Endothelial cell of umbilical vein (primary cell): ENCODE measurements around the gene PLAGL1.

Experiments used
- EZH2 ChIP-seq: IDR thresholded peaks from 2 replicates; pipeline ENCODE4 v1.6.1; 2012; ENCODE audit warnings: borderline replicate concordance, low read depth, mild to moderate bottlenecking, moderate library complexity, low read length, inconsistent platforms; ENCODE audit not compliant: severe bottlenecking
- FOS ChIP-seq: IDR thresholded peaks from 2 replicates; pipeline ENCODE4 v1.6.1; 2011; ENCODE audit warnings: mild to moderate bottlenecking, low read length, moderate library complexity, borderline replicate concordance; ENCODE audit not compliant: insufficient read depth
- GATA2 ChIP-seq: IDR thresholded peaks from 2 replicates; pipeline ENCODE4 v1.7.0; 2011; ENCODE audit warnings: low read depth, mild to moderate bottlenecking, moderate library complexity, mixed read lengths, low read length; ENCODE audit not compliant: insufficient read length, insufficient read depth
- JUN ChIP-seq: IDR thresholded peaks from 2 replicates; pipeline ENCODE4 v1.6.1; 2011; ENCODE audit warnings: borderline replicate concordance, low read depth; ENCODE audit not compliant: insufficient read length, insufficient read depth
- MAX ChIP-seq: IDR thresholded peaks from 2 replicates; pipeline ENCODE4 v1.6.1; 2011; ENCODE audit not compliant: insufficient read depth, insufficient read length
- MYC ChIP-seq: IDR thresholded peaks from one replicate; pipeline ENCODE4 v1.6.1; 2011; ENCODE audit warnings: mild to moderate bottlenecking, low read depth, low read length
- POLR2A ChIP-seq: IDR thresholded peaks from 2 replicates; pipeline ENCODE4 v1.6.1; 2012; ENCODE audit warnings: low read depth, mild to moderate bottlenecking, control low read depth, low read length
- POLR2AphosphoS5 ChIP-seq: IDR thresholded peaks from 2 replicates; pipeline ENCODE4 v1.6.1; 2012; ENCODE audit warnings: low read depth, mild to moderate bottlenecking, control low read depth, low read length, moderate library complexity; ENCODE audit not compliant: insufficient read depth
- TF ChIP-seq, protein P1 (sequence below), 2 donors: IDR thresholded peaks; 1 replicate in 1 of 2; 2 replicates in 1 of 2; pipeline ENCODE4 v1.5.1; 2011; ENCODE audit warnings: low read length in 2 of 2, mild to moderate bottlenecking in 2 of 2, moderate library complexity in 2 of 2, control low read depth in 1 of 2, inconsistent platforms in 1 of 2, low read depth in 1 of 2; ENCODE audit not compliant: insufficient read depth in 1 of 2; ENCODE audit errors: extremely low read depth in 1 of 2

DNA sequence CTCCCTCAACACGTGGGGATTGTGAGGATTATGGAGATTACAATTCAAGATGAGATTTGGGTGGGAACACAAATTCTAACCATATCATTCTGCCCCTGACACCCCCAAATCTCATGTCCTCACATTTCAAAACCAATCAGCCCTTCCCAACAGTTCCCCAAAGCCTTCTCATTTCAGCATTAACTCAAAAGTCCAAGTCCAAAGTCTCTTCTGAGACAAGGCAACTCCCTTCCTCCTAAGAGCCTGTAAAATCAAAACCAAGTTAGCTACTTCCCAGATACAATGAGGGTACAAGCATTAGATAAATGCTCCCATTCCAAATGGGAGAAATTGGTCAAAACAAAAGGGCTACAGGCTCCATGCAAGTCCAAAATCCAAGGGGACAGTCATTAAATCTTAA, 39.6 kb upstream of the PLAGL1 start:
- TF ChIP-seq POLR2A (no peak), POLR2AphosphoS5 (no peak), EZH2 (no peak), GATA2 (no peak), JUN (no peak), MAX (no peak), MYC (no peak), FOS (no peak)
- TF ChIP-seq, protein P1, sequence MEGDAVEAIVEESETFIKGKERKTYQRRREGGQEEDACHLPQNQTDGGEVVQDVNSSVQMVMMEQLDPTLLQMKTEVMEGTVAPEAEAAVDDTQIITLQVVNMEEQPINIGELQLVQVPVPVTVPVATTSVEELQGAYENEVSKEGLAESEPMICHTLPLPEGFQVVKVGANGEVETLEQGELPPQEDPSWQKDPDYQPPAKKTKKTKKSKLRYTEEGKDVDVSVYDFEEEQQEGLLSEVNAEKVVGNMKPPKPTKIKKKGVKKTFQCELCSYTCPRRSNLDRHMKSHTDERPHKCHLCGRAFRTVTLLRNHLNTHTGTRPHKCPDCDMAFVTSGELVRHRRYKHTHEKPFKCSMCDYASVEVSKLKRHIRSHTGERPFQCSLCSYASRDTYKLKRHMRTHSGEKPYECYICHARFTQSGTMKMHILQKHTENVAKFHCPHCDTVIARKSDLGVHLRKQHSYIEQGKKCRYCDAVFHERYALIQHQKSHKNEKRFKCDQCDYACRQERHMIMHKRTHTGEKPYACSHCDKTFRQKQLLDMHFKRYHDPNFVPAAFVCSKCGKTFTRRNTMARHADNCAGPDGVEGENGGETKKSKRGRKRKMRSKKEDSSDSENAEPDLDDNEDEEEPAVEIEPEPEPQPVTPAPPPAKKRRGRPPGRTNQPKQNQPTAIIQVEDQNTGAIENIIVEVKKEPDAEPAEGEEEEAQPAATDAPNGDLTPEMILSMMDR (IDR thresholded peaks at IDR 0.05; ENCODE audit: extremely low read depth in 1 of 2, insufficient read depth in 1 of 2, low read depth in 1 of 2, low read length in 2 of 2) = no peak
